ENCODE data around the gene ELMO1.

Gene ELMO1

GRCh38 chr7:37069336-37069735 lies 379.3 kb downstream of the ELMO1 start:
- TF ChIP-seq CTCF (IDR thresholded peaks at IDR 0.05; ENCODE audit: low read depth, low read length) = no peak
- Histone ChIP-seq H3K27me3 (ENCODE audit: insufficient read depth, low read depth, severe bottlenecking) (peaks cover 36% of the 10 kb centered on the region), H3K27ac (no peak overlapping the region), H3K36me3 (no peaks in the 10 kb centered on the region), H3K4me3 (ENCODE audit: low read depth, low read length) (no peak overlapping the region), H3K9me3 (ENCODE audit: severe bottlenecking) (no peaks in the 10 kb centered on the region)
- no peak for DNase-seq

- H3K36me3 ChIP-seq = no peaks in the 10 kb centered on the region
- H3K27ac ChIP-seq = no peak overlapping the region
- H3K4me3 ChIP-seq (ENCODE audit: low read depth, low read length) = no peak overlapping the region
- H3K9me3 ChIP-seq (ENCODE audit: severe bottlenecking) = no peaks in the 10 kb centered on the region
- peaks cover 36% of the 10 kb centered on the region for H3K27me3 ChIP-seq (ENCODE audit: insufficient read depth, low read depth, severe bottlenecking)
- no peak for TF ChIP-seq CTCF (IDR thresholded peaks at IDR 0.05; ENCODE audit: low read depth, low read length)
- no peak for DNase-seq
Observed at GRCh38 chr7:37068902-37069301, 379.8 kb downstream of the ELMO1 start.

GRCh38 chr7:37068038-37068437 lies 380.6 kb downstream of the ELMO1 start:
- no peak for TF ChIP-seq CTCF (IDR thresholded peaks at IDR 0.05; ENCODE audit: low read depth, low read length)
- Histone ChIP-seq H3K9me3 (ENCODE audit: severe bottlenecking) (no peaks in the 10 kb centered on the region), H3K36me3 (no peaks in the 10 kb centered on the region), H3K4me3 (ENCODE audit: low read depth, low read length) (no peak overlapping the region), H3K27me3 (ENCODE audit: insufficient read depth, low read depth, severe bottlenecking) (peaks cover 35% of the 10 kb centered on the region), H3K27ac (no peak overlapping the region)
- DNase-seq = peak; percentile 27

GRCh38 chr7:37065779-37066271 lies 382.8 kb downstream of the ELMO1 start:
- DNase-seq = no peak
- TF ChIP-seq CTCF (IDR thresholded peaks at IDR 0.05; ENCODE audit: low read depth, low read length) = no peak
- H3K9me3 ChIP-seq (ENCODE audit: severe bottlenecking) = no peaks in the 10 kb centered on the region
- peaks cover 16% of the 10 kb centered on the region for H3K27me3 ChIP-seq (ENCODE audit: insufficient read depth, low read depth, severe bottlenecking)
- H3K36me3 ChIP-seq = no peaks in the 10 kb centered on the region
- H3K27ac ChIP-seq = no peak overlapping the region
- no peak overlapping the region for H3K4me3 ChIP-seq (ENCODE audit: low read depth, low read length)

- DNase-seq = no peak
- no peaks in the 10 kb centered on the region for H3K36me3 ChIP-seq
Observed at GRCh38 chr7:37062560-37062859, 386.2 kb downstream of the ELMO1 start.

More at GRCh38 chr7:37062560-37062859, 386.2 kb downstream of the ELMO1 start:
- Histone ChIP-seq H3K27ac (no peak overlapping the region), H3K27me3 (ENCODE audit: insufficient read depth, low read depth, severe bottlenecking) (no peaks in the 10 kb centered on the region), H3K9me3 (ENCODE audit: severe bottlenecking) (no peaks in the 10 kb centered on the region), H3K4me3 (ENCODE audit: low read depth, low read length) (no peak overlapping the region)
- no peak for TF ChIP-seq CTCF (IDR thresholded peaks at IDR 0.05; ENCODE audit: low read depth, low read length)

Data from WERI-Rb-1 (cell line).